Adrenal gland (tissue), 19 donors: ENCODE results near the gene FAM156B. TPM values are rescaled to one million over a fixed set of nuclear protein-coding genes. Genes with fewer than 3 reads are reported as not detected.
"Not testable (repeated sequence)": the region's sequence is repeated elsewhere in the genome, so short reads cannot be mapped to it uniquely, and the experiment has no call there.

Experiments used
- DNase-seq, 7 donors: peaks; one replicate each; pipeline ENCODE4 v3.0.0-alpha.2; 2019 to 2020
- H3K27ac ChIP-seq, 5 donors: fragments of 200-600 bp; sonication (generic) in 4 of 5; 1 replicate in 3 of 5; 2 replicates in 2 of 5; pipeline versions ENCODE4 v1.5.1 to v1.8.0; 2016 to 2020; ENCODE audit warnings: mild to moderate bottlenecking in 1 of 5
- H3K27me3 ChIP-seq: fragments of 200-600 bp; 2 replicates; pipeline ENCODE4 v1.8.0; 2021
- H3K36me3 ChIP-seq, 2 donors: fragments of 200-600 bp; replicated peaks in 1 of 2; 1 replicate in 1 of 2; 2 replicates in 1 of 2; pipeline versions ENCODE4 v1.5.1 to v1.8.0; 2018 to 2022
- H3K4me1 ChIP-seq, 2 donors: fragments of 200-600 bp; replicated peaks in 1 of 2; 1 replicate in 1 of 2; 2 replicates in 1 of 2; pipeline versions ENCODE4 v1.5.1 to v1.8.0; 2018 to 2021
- H3K4me3 ChIP-seq, 4 donors: fragments of 200-600 bp; sonication (generic) in 3 of 4; one replicate each; pipeline ENCODE4 v1.5.1; 2016 to 2018
- H3K9me3 ChIP-seq, 3 donors: fragments of 200-600 bp; sonication (generic) in 1 of 3; replicated peaks in 1 of 3; 1 replicate in 2 of 3; 2 replicates in 1 of 3; pipeline versions ENCODE4 v1.5.1 to v1.8.0; 2016 to 2021
- POLR2A ChIP-seq, 2 donors: fragments of 450-650 bp; IDR thresholded peaks; one replicate each; pipeline ENCODE4 v1.6.1; 2017; ENCODE audit warnings: antibody characterized with exemption in 2 of 2, mild to moderate bottlenecking in 2 of 2, moderate library complexity in 1 of 2
- WGBS, 4 donors: extraction: QIAGEN DNeasy Blood & Tissue Kit in 2 of 4; methylation state at CpG; one replicate each; pipeline versions ENCODE4 v1.1.5 to v1.1.7; 2013 to 2017; 5-methylcytosine and 5-hydroxymethylcytosine counted together
- intact Hi-C, 2 donors: fragments of 100-400 bp; cut with DNase I; formaldehyde crosslinking; loops; one replicate each; pipeline versions ENCODE4 v1.14.1 to v1.15.0; 2022 to 2023
- long read RNA-seq, 10 donors: library from polyadenylated mRNA in 3 of 10; unstranded in 2 of 10; stranded (forward) in 1 of 10; transcript quantifications; one replicate each; pipeline ENCODE4 v2.0.0 and lab custom pipeline, GENCODE V29; 2021 to 2026
- polyA plus RNA-seq, 3 donors: library from polyadenylated mRNA; stranded (reverse); fragments of 200-250 nt in 2 of 3; fragments of 350-450 nt in 1 of 3; fragmentation: Illumina TruSeq in 1 of 3; extraction: RNeasy Lipid Tissue Mini Kit (QIAGEN cat#74804) in 1 of 3; gene quantifications; one replicate each; pipeline ENCODE4 v1.2.3, GENCODE V29; 2013 to 2014
- total RNA-seq, 9 donors: library from RNA; depleted of rRNA in 4 of 9; stranded (reverse); fragments of >200 nt in 4 of 9; fragments of 120-200 nt in 1 of 9; fragmentation: NEBNext Ultra II Directional in 1 of 9; extraction: Animal tissue kit (Norgen Biotek cat#: 25700) in 1 of 9; gene quantifications; one replicate each; pipeline versions ENCODE4 v1.1.0 to v1.2.4, GENCODE V29; 2013 to 2023
- TF ChIP-seq, protein P1 (sequence below), 6 experiments: fragments of 450-650 bp in 4 of 6; fragments of 200-600 bp in 2 of 6; sonication (generic) in 1 of 6; IDR thresholded peaks; 1 replicate in 5 of 6; 2 replicates in 1 of 6; pipeline versions ENCODE4 v1.5.1 to v1.8.0; 2016 to 2021; ENCODE audit warnings: antibody characterized with exemption in 6 of 6, mild to moderate bottlenecking in 2 of 6, moderate library complexity in 1 of 6
- donor health status: healthy with polysubstance abuse.
- donor health status: Bipolar disorder and iron deficiency.
- donor health status: DM: yes; HTN: yes; CAD: no.
- donor health status: DM: no; HTN: no; CAD: no.
- donor health status: DM: no; HTN: no; CAD: no.
- donor health status: DM: yes; HTN: yes; CAD: no.

The FAM156B gene, protein sequence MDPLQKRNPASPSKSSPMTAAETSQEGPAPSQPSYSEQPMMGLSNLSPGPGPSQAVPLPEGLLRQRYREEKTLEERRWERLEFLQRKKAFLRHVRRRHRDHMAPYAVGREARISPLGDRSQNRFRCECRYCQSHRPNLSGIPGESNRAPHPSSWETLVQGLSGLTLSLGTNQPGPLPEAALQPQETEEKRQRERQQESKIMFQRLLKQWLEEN
- total RNA-seq (10 to 100 TPM in 6 of 9 donors, 1 to 10 TPM in 3; 2.1 to 34.0 (median 25.7) TPM), polyA plus RNA-seq (100 to 1,000 TPM in 2 of 3 donors, 1 to 10 TPM in 1; 7.3 to 203 (median 193) TPM)
- long read RNA-seq, donor 1, transcript FAM156B-201 (3 exons, 2,537 nt), result major isoform, 6 of 9 reads
- long read RNA-seq, donor 1, partial matches to known transcripts, result 0 of 9 reads
- long read RNA-seq, donor 1, other reads (novel, unspliced or antisense), result 0 of 9 reads
- long read RNA-seq, donor 2, transcript FAM156B-201 (3 exons, 2,537 nt), result major isoform, 5 of 7 reads
- long read RNA-seq, donor 2, partial matches to known transcripts, result 0 of 7 reads
- long read RNA-seq, donor 2, other reads (novel, unspliced or antisense), result 0 of 7 reads
- long read RNA-seq, donor 3, partial matches to known transcripts, result 0 of 4 reads
- long read RNA-seq, donor 3, other reads (novel, unspliced or antisense), result 0 of 4 reads
- long read RNA-seq, donor 4, partial matches to known transcripts, result 0 of 8 reads
- long read RNA-seq, donor 4, other reads (novel, unspliced or antisense), result 4 of 8 reads
- long read RNA-seq, donor 5, transcript FAM156B-203 (4 exons, 2,942 nt), result minor isoform, 10 of 59 reads
- long read RNA-seq, donor 5, transcript FAM156B-206 (4 exons, 776 nt), result minor isoform, 9 of 59 reads
- long read RNA-seq, donor 5, transcript FAM156B-201 (3 exons, 2,537 nt), result major isoform, 21 of 59 reads
- long read RNA-seq, donor 5, partial matches to known transcripts, result 1 of 59 reads
- long read RNA-seq, donor 5, other reads (novel, unspliced or antisense), result 12 of 59 reads
- long read RNA-seq, donor 6, partial matches to known transcripts, result 0 of 11 reads
- long read RNA-seq, donor 6, other reads (novel, unspliced or antisense), result 7 of 11 reads
- long read RNA-seq, donor 7, partial matches to known transcripts, result 0 of 4 reads
- long read RNA-seq, donor 7, other reads (novel, unspliced or antisense), result 0 of 4 reads
- long read RNA-seq, donor 8, partial matches to known transcripts, result 8 of 12 reads
- long read RNA-seq, donor 8, other reads (novel, unspliced or antisense), result 0 of 12 reads
- long read RNA-seq, donor 9, transcript FAM156B-201 (3 exons, 2,537 nt), result major isoform, 6 of 8 reads
- long read RNA-seq, donor 9, partial matches to known transcripts, result 0 of 8 reads
- long read RNA-seq, donor 9, other reads (novel, unspliced or antisense), result 0 of 8 reads
- long read RNA-seq, donor 10, transcript FAM156B-201 (3 exons, 2,537 nt), result major isoform, 5 of 8 reads
- long read RNA-seq, donor 10, partial matches to known transcripts, result 0 of 8 reads
- long read RNA-seq, donor 10, other reads (novel, unspliced or antisense), result 0 of 8 reads

DNA sequence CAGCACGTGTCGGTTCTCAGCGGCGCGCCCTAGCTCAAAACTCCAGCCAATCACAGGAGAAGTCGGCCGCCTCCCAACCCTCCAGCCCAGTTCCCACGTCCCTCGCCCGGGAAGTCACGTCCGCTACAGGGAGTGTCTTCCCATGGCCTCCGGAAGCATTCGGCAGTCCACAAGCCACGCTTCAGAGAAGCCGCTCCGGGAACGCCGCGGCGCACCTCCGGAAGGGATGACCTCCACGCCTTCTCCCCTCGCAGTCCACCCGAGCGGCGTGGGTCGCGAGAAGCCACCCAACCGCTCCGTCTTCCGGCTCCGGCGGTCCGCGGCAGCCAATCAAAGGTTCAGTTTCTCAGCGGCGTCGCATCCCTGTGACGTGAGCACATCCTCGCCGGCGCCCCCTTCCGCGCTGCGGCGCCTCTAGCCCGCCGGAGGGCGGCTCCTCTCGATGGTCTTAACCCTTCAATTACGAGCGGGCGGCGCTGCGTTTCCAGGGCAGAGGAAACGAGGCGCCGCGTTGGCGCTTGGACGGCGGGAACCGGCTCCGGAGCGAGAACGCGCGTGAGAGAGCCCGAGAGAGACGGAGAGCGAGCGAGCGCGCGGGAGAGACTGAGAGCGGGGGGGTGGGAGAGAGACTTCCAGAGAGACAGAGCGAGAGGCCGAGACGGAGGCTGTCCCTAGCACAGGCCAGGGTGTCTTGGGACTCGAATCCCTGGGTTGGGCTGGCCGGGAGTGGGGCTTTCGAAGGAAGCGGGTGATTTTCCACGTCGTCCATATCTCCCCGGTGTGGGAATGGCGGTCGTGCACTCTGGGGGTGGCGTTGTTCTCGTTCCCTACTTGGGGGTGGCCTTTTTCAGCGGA is at the start of gene FAM156B:
Gene FAM156B, plus strand, starts transcription at position 476 of the 855 bp plus-strand sequence. CDS start 9,896 bp downstream, outside the sequence.
- H3K36me3 ChIP-seq, H3K9me3 ChIP-seq, H3K27ac ChIP-seq, H3K4me3 ChIP-seq, H3K27me3 ChIP-seq, DNase-seq, H3K4me1 ChIP-seq, intact Hi-C loops: not testable (repeated sequence)
- WGBS, 4 donors, result no CpG with 5 or more reads among the region's 92 CpGs

DNA sequence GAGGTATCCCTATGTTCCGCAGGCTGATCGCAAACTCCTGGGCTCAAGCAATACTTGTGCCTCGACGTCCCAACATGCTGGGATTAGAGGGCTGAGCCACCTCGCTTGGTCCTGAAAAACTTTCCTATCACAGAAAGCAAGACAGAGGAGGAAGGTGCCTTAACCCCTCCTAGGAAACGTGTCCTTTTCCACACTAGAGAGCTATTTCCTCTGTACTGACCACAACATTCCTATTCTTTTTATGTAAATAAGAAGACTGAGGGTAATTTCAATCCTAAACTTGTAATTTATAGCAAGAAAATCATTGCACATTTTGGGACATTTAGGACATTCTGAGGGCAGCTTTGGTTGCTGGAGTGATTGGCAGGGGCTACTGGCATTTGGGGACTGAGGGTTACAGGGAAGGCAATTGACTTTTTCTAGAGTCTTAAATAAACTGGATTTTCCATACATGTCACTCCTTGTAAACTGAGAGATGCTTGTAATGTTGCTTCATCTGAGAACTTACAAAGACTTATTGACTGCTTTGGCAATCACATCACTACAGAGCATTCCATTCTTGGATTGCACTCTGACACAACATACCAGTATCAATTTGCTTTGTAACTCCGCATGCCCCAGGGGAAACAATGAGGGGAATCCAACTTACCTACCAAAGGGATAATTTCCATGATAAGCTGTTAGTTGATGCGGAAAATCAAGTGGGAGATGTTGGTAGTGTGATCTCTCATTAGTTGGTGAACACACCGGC is 44.8 kb upstream of the FAM156B start:
- no peaks in the 10 kb centered on the region for H3K4me1 ChIP-seq
- H3K4me3 ChIP-seq, result no peak overlapping the region
- H3K27ac ChIP-seq, result no peak overlapping the region
- no peaks in the 10 kb centered on the region for H3K9me3 ChIP-seq
- whole genome bisulfite sequencing, 4 donors, result 71 to 76% (median 74%) methylated on average over 9 of the region's 9 CpGs
- intact Hi-C loops, result no loop called here
- no peaks in the 10 kb centered on the region for H3K36me3 ChIP-seq
- H3K27me3 ChIP-seq, result peaks cover 58% of the 10 kb centered on the region
- no peak for DNase-seq
- TF ChIP-seq, protein P1, sequence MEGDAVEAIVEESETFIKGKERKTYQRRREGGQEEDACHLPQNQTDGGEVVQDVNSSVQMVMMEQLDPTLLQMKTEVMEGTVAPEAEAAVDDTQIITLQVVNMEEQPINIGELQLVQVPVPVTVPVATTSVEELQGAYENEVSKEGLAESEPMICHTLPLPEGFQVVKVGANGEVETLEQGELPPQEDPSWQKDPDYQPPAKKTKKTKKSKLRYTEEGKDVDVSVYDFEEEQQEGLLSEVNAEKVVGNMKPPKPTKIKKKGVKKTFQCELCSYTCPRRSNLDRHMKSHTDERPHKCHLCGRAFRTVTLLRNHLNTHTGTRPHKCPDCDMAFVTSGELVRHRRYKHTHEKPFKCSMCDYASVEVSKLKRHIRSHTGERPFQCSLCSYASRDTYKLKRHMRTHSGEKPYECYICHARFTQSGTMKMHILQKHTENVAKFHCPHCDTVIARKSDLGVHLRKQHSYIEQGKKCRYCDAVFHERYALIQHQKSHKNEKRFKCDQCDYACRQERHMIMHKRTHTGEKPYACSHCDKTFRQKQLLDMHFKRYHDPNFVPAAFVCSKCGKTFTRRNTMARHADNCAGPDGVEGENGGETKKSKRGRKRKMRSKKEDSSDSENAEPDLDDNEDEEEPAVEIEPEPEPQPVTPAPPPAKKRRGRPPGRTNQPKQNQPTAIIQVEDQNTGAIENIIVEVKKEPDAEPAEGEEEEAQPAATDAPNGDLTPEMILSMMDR (IDR thresholded peaks at IDR 0.05), result no peak
- TF ChIP-seq POLR2A (IDR thresholded peaks at IDR 0.05), result no peak

DNA sequence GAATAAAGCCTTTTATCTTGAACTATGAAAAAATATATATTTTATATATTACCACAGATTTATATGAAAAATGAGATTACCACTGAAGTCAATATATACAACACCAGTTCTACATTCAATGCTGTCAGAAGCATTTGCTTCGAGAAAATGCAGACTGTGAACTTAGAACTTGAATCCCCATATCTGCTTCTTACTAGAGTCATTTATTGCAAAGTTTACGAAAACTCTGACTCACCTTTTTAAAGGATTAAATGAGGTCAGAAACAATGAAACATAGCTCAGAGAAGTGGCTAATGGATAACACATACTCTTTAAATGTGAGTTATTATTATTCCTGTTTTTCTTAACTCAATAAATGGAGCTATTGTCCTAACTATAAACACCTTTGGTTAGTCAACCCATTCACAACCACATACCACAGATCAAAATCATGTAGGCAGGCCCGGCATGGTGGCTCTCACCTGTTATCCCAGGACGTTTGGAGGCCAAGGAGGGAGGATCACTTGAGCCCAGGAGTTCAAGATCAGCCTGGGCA is 40.1 kb upstream of the FAM156B start:
- WGBS, 4 donors, result 47 to 50% (median 48%) methylated on average over 4 of the region's 4 CpGs
- intact Hi-C loops, DNase-seq, H3K27ac ChIP-seq, H3K36me3 ChIP-seq, H3K4me3 ChIP-seq, H3K4me1 ChIP-seq, H3K9me3 ChIP-seq: not testable (repeated sequence)
- peaks cover 47% of the 10 kb centered on the region for H3K27me3 ChIP-seq

DNA sequence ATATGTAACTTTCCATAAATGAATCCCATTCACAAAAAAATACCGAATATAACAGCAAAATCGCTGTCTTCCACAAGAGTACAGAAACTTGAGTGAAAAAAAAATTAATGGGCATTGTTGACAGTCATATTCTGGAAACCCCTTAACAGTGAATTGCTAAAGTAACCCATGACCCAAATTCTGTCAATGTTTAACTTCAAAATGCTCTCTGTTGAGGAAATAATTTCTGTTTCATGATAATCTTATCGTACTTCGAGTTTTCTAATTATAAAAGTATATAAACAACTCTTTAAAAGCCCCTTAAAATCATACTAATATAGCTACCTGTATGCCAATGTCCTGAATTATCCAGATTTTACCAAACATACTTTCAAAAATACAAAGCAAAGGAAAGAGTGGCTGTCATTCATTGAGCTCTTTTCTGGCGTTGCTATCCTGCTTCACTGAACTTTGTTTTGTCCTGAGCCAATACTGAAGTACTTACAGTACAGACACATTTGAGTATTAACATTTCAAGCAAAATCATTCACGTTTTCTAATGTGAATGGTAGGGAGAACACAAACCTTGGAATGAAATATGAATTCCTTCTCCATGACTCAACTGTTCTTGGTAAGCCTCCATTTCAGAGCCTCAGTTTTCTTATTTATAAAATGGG is 31.7 kb upstream of the FAM156B start:
- Histone ChIP-seq H3K27me3 (peaks cover 46% of the 10 kb centered on the region), H3K27ac (no peak overlapping the region), H3K36me3 (no peaks in the 10 kb centered on the region), H3K4me1 (no peaks in the 10 kb centered on the region), H3K9me3 (no peaks in the 10 kb centered on the region), H3K4me3 (no peak overlapping the region)
- intact Hi-C loops, result no loop called here
- no peak for DNase-seq
- TF ChIP-seq, protein P1 (IDR thresholded peaks at IDR 0.05), result no peak
- no peak for TF ChIP-seq POLR2A (IDR thresholded peaks at IDR 0.05)
- WGBS, 4 donors, result 52 to 59% (median 54%) methylated on average over 6 of the region's 6 CpGs
